B cell (primary cell): Measurements from ENCODE around the gene HES2. TPM values are rescaled to one million over a fixed set of nuclear protein-coding genes. Genes with fewer than 3 reads are reported as not detected.
A peak's percentile ranks its signal among the peaks of the same experiment; 100 is the strongest.
"Not testable (repeated sequence)": the region's sequence is repeated elsewhere in the genome, so short reads cannot be mapped to it uniquely, and the experiment has no call there.

Experiments
- ATAC-seq: fragments of 200-7000 bp; cut with Tn5 transposase; one replicate; pipeline ENCODE4 v1.10.0; 2021; ENCODE audit warnings: low read depth, mild to moderate bottlenecking, moderate number of reproducible peaks, moderate library complexity
- CTCF ChIA-PET: fragments of 350-600 bp; sonication (Branson Sonifier 250); formaldehyde crosslinking; loops from one replicate; lab custom pipeline; 2021; ENCODE audit warnings: antibody characterized with exemption, inconsistent platforms; lab: Charles Lee
- POLR2A ChIA-PET: fragments of 350-600 bp; sonication (Branson Sonifier 250); formaldehyde crosslinking; loops from one replicate; lab custom pipeline; 2021; ENCODE audit warnings: antibody characterized with exemption; lab: Charles Lee
- DNase-seq: peaks from one replicate; pipeline ENCODE4 v3.0.0; 2013
- H2AFZ ChIP-seq: 2 replicates; pipeline ENCODE4 v1.6.1; 2012; ENCODE audit warnings: mild to moderate bottlenecking, low read depth, low read length; ENCODE audit not compliant: insufficient read depth, poor library complexity, severe bottlenecking
- H3K27ac ChIP-seq, 2 donors: 1 replicate in 1 of 2; 2 replicates in 1 of 2; pipeline ENCODE4 v1.5.1; 2012 to 2013; ENCODE audit warnings: low read length in 2 of 2, mild to moderate bottlenecking in 2 of 2, moderate library complexity in 1 of 2
- H3K27me3 ChIP-seq, 4 experiments: fragments of 200-600 bp in 1 of 4; sonication (generic) in 1 of 4; replicated peaks in 1 of 4; 1 replicate in 2 of 4; 2 replicates in 2 of 4; pipeline versions ENCODE4 v1.6.1 to v1.7.0; 2013 to 2016; ENCODE audit warnings: low read length in 3 of 4, mild to moderate bottlenecking in 2 of 4, mixed read lengths in 1 of 4, moderate library complexity in 1 of 4; ENCODE audit not compliant: insufficient read depth in 4 of 4, control insufficient read depth in 3 of 4; ENCODE audit errors: control extremely low read depth in 1 of 4
- H3K36me3 ChIP-seq, 2 experiments: replicated peaks in 1 of 2; 1 replicate in 1 of 2; 2 replicates in 1 of 2; pipeline versions ENCODE4 v1.6.1 to v1.7.1; 2013; ENCODE audit warnings: low read length in 1 of 2; ENCODE audit not compliant: insufficient read depth in 2 of 2, control insufficient read depth in 1 of 2; ENCODE audit errors: control extremely low read depth in 1 of 2, extremely low read depth in 1 of 2
- H3K4me1 ChIP-seq, 2 donors: fragments of 200-600 bp in 1 of 2; sonication (generic) in 1 of 2; 1 replicate in 1 of 2; 2 replicates in 1 of 2; pipeline versions ENCODE4 v1.5.1 to v1.6.1; 2013 to 2017; ENCODE audit warnings: low read length in 2 of 2; ENCODE audit not compliant: control insufficient read depth in 2 of 2, insufficient read depth in 2 of 2
- H3K4me2 ChIP-seq: replicated peaks from 2 replicates; pipeline ENCODE3; 2012; ENCODE audit warnings: mild to moderate bottlenecking, low read depth, low read length; ENCODE audit not compliant: poor library complexity, severe bottlenecking
- H3K4me3 ChIP-seq, 5 experiments: fragments of 200-600 bp in 1 of 5; sonication (generic) in 1 of 5; 1 replicate in 3 of 5; 2 replicates in 2 of 5; pipeline versions ENCODE4 v1.5.1 to v1.7.0; 2011 to 2016; ENCODE audit warnings: low read length in 4 of 5, mild to moderate bottlenecking in 4 of 5, low read depth in 2 of 5, control low read depth in 1 of 5, moderate library complexity in 1 of 5; ENCODE audit not compliant: insufficient read depth in 1 of 5; ENCODE audit errors: control extremely low read depth in 1 of 5, extremely low read depth in 1 of 5
- H3K79me2 ChIP-seq: fragments of 200-600 bp; sonication (generic); one replicate; pipeline ENCODE4 v1.6.0; 2016; ENCODE audit warnings: low read length; ENCODE audit not compliant: control insufficient read depth, insufficient read depth
- H3K9ac ChIP-seq: fragments of 200-600 bp; sonication (generic); 2 replicates; pipeline ENCODE4 v1.6.1; 2017; ENCODE audit warnings: mild to moderate bottlenecking, low read length, moderate library complexity
- H3K9me3 ChIP-seq, 3 donors: one replicate each; pipeline versions ENCODE4 v1.6.1 to v1.7.1; 2013; ENCODE audit warnings: low read length in 2 of 3; ENCODE audit not compliant: control insufficient read depth in 2 of 3, insufficient read depth in 1 of 3; ENCODE audit errors: control extremely low read depth in 1 of 3
- H4K20me1 ChIP-seq: 2 replicates; pipeline ENCODE4 v1.6.0; 2012; ENCODE audit warnings: mild to moderate bottlenecking, low read length; ENCODE audit not compliant: insufficient read depth, control insufficient read depth, poor library complexity, severe bottlenecking
- H3K27ac Mint-ChIP-seq: one replicate; pipeline ENCODE4 v1.8.0; 2021; ENCODE audit warnings: mixed read lengths
- H3K27me3 Mint-ChIP-seq: one replicate; pipeline ENCODE4 v1.8.0; 2021; ENCODE audit warnings: mixed read lengths
- H3K4me1 Mint-ChIP-seq: one replicate; pipeline ENCODE4 v1.8.0; 2021; ENCODE audit warnings: mixed read lengths
- H3K4me3 Mint-ChIP-seq: one replicate; pipeline ENCODE4 v1.8.0; 2021; ENCODE audit warnings: mixed read lengths
- H3K9me3 Mint-ChIP-seq: one replicate; pipeline ENCODE4 v1.8.0; 2022; ENCODE audit warnings: mixed read lengths; ENCODE audit not compliant: insufficient read depth
- CTCF ChIP-seq: fragments of 200-600 bp; IDR thresholded peaks from one replicate; pipeline ENCODE4 v1.8.0; 2022; ENCODE audit warnings: antibody characterized with exemption, mild to moderate bottlenecking
- EZH2 ChIP-seq: IDR thresholded peaks from 2 replicates; pipeline ENCODE4 v1.6.1; 2012; ENCODE audit warnings: borderline replicate concordance, low read depth, mild to moderate bottlenecking, moderate library complexity, low read length; ENCODE audit not compliant: insufficient read depth, poor library complexity, severe bottlenecking
- WGBS: methylation state at CpG from one replicate; pipeline ENCODE4 v1.1.5; 2013; ENCODE audit warnings: missing lambda C conversion rate; ENCODE audit not compliant: insufficient coverage; 5-methylcytosine and 5-hydroxymethylcytosine counted together
- intact Hi-C: fragments of 100-400 bp; cut with micrococcal nuclease; formaldehyde crosslinking; loops from one replicate; pipeline ENCODE4 v1.10.0; 2022
- polyA plus RNA-seq: library from polyadenylated mRNA; depleted of rRNA; stranded (reverse); fragments of >200 nt; gene quantifications from 2 replicates; pipeline ENCODE4 v1.2.3, GENCODE V29; 2012
- total RNA-seq, 2 donors: library from RNA; stranded (reverse); fragments of 120-200 nt in 1 of 2; gene quantifications; 1 replicate in 1 of 2; 2 replicates in 1 of 2; pipeline versions ENCODE4 v1.2.3 to v1.2.4, GENCODE V29; 2013 to 2022

HES2 gene
- total and polyA plus RNA-seq, 2 donors (not counting 1 experiment from before 2014, with no cell fraction given): not detected

- no peaks in the 10 kb centered on the region for H3K36me3 ChIP-seq
- no peaks in the 10 kb centered on the region for H3K9me3 Mint-ChIP-seq
- H2AFZ ChIP-seq: peak overlapping the region; percentile 62
- peak overlapping the region; percentile 71 for H3K4me2 ChIP-seq
- ChIA-PET CTCF (no interaction called here), POLR2A (no interaction called here)
- H3K4me1 ChIP-seq: peaks cover 15 to 21% of the 10 kb centered on the region in 2 donors
- TF ChIP-seq CTCF: no peak
- no peak for TF ChIP-seq EZH2
- H4K20me1 ChIP-seq: no peaks in the 10 kb centered on the region
- H3K4me3 ChIP-seq: peak overlapping the region in 3 of 5 experiments; percentile 32 to 46 (median 43)
- H3K79me2 ChIP-seq: no peaks in the 10 kb centered on the region
- peaks cover 0 to 7% (median 0%) of the 10 kb centered on the region in 3 donors for H3K9me3 ChIP-seq
- H3K9ac ChIP-seq: peak overlapping the region; percentile 47
- no peak overlapping the region for H3K27ac ChIP-seq
- peaks cover 36% of the 10 kb centered on the region for H3K27me3 Mint-ChIP-seq
- WGBS: 2% methylated on average over 58 of the region's 67 CpGs
- peaks cover 19% of the 10 kb centered on the region for H3K4me1 Mint-ChIP-seq
- intact Hi-C loops: no loop called here
- peak overlapping the region; percentile 74 for H3K4me3 Mint-ChIP-seq
- ATAC-seq (no peak), DNase-seq (no peak)
- H3K27ac Mint-ChIP-seq: no peak overlapping the region
- peaks cover 0 to 55% (median 15%) of the 10 kb centered on the region in 4 experiments for H3K27me3 ChIP-seq
Measured at GRCh38 chr1:6447016-6447817, 27.5 kb upstream of the HES2 start.

GRCh38 chr1:6446665-6447015 is 26.9 kb upstream of the HES2 start:
- Histone ChIP-seq H3K27ac (no peak overlapping the region), H4K20me1 (no peaks in the 10 kb centered on the region), H3K36me3 (no peaks in the 10 kb centered on the region), H2AFZ (no peak overlapping the region), H3K9ac (peak overlapping the region; percentile 47), H3K4me3 (peak overlapping the region in 1 of 5 experiments; percentile 46), H3K27me3 (peaks cover 0 to 60% (median 15%) of the 10 kb centered on the region in 4 experiments), H3K4me2 (peak overlapping the region; percentile 71), H3K79me2 (no peaks in the 10 kb centered on the region), H3K9me3 (peaks cover 0 to 7% (median 0%) of the 10 kb centered on the region in 3 donors), H3K4me1 (peaks cover 15 to 21% of the 10 kb centered on the region in 2 donors)
- DNase-seq: no peak
- Mint-ChIP-seq H3K4me3 (peak overlapping the region; percentile 29), H3K27ac (no peak overlapping the region), H3K4me1 (peaks cover 19% of the 10 kb centered on the region), H3K9me3 (no peaks in the 10 kb centered on the region), H3K27me3 (peaks cover 38% of the 10 kb centered on the region)
- POLR2A ChIA-PET: no interaction called here
- no peak for ATAC-seq
- WGBS: 58% methylated on average over 4 of the region's 4 CpGs
- intact Hi-C loops: no loop called here
- CTCF ChIA-PET: no interaction called here
- TF ChIP-seq CTCF (no peak), EZH2 (no peak)

DNA sequence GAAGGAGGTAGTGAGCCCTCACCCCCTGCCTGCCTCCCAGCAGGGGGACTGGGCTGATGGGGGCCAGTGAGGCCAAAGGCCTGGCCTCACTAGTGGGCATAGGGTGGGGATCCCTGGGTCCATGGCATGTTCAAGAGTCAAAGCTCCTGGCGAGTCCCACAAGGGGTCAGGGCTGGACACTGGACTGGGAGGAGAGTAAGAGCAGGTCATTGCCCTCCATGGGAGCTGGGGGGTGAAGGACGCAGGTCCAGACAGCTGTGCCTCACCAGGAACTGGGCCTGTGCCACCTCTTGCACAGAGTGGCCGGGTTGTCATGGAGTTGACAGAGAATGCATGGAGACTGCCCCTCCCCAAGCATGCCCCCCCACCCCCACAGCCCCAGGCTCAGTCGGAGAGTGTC is 26.2 kb upstream of the HES2 start:
- H3K9me3 ChIP-seq, CTCF ChIA-PET, H3K9ac ChIP-seq, H3K27ac Mint-ChIP-seq, ATAC-seq, H3K4me2 ChIP-seq, H3K9me3 Mint-ChIP-seq, H4K20me1 ChIP-seq, H3K79me2 ChIP-seq, H3K27ac ChIP-seq, H3K4me3 ChIP-seq, H3K36me3 ChIP-seq, H2AFZ ChIP-seq, H3K4me3 Mint-ChIP-seq, POLR2A ChIA-PET, DNase-seq, intact Hi-C loops: not testable (repeated sequence)
- Histone ChIP-seq H3K4me1 (peaks cover 15 to 21% of the 10 kb centered on the region in 2 donors), H3K27me3 (peaks cover 0 to 66% (median 22%) of the 10 kb centered on the region in 4 experiments)
- Mint-ChIP-seq H3K27me3 (peaks cover 43% of the 10 kb centered on the region), H3K4me1 (peaks cover 21% of the 10 kb centered on the region)
- WGBS: 80% methylated on average over 1 of the region's 4 CpGs
